HG02571 (cell line): Measurements from ENCODE around the gene ZNRF2.

ENCODE experiments used
- ATAC-seq: cut with Tn5 transposase; IDR thresholded peaks from one replicate; pipeline ENCODE4 v1.9.1; 2021; ENCODE audit warnings: mild to moderate bottlenecking, moderate library complexity; ENCODE audit not compliant: unreplicated experiment

ZNRF2 gene

DNA sequence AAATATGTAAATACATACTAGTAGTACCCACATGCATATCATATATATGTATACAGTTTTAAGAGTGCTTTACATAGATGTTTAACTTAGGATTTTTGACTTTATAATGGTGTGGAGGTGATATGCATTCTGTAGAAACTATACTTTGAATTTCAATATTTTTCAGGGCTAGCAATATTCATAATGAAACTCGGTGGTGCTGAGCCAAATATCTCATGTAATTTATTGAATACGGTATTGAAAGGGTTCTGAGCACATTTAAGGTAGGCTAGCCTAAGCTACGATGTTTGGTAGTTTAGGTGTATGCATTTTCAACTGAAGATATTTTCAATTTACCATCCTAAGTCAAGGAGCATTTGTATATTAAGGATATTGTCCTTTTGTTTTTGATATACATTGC, 36.0 kb downstream of the ZNRF2 start:
- no peak for ATAC-seq

DNA sequence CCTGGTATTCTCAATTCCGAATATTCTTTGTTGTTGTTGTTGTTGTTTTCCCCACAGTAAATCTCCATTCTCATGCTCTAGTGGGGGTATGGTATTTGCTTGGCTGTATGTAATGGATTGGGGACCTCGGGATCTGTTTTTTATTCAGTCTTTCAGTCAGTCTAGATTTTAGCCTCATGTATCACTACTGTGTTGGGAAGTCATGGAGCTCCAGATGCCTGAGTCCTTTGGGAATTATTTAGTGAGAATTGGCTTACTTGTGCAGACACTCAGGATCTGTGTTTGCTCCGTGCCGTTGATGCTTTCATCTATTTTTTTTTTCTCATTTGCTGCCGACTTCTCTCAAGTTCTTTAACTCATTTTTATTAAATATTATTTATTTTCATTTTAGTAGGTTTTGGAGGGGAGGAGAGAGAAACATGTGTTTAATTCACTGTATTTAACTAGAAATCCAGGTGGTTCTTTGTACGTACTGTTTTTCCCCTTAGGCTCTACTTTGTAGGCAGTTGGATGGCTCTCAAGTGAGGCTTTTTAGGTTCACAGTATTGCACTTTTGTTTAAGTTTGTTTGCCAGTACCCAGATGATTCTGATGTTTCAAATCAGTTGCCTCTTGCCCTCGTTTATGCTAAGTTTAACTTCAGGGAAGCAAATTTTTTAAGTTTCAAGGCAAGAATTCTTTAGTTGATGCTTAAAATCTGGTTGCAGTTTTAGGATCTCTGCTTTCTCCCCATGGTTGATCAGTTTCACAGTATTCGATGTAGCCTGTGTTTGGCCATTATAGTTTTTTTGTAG, 36.9 kb downstream of the ZNRF2 start:
- ATAC-seq = no peak

DNA sequence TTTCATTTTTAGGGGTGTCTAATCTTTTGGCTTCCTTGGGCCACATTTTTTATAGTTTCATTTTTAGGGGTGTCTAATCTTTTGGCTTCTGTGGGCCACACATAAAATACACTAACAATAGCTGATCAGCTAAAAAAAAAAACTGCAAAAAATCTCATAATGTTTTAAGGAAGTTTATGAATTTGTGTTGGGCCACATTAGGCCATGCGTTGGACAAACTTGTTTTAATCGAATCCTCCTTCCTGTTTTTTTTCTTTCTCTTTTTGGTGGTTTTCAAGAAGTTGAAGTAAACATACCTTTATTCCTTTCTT, 37.4 kb downstream of the ZNRF2 start:
- ATAC-seq = no peak

DNA sequence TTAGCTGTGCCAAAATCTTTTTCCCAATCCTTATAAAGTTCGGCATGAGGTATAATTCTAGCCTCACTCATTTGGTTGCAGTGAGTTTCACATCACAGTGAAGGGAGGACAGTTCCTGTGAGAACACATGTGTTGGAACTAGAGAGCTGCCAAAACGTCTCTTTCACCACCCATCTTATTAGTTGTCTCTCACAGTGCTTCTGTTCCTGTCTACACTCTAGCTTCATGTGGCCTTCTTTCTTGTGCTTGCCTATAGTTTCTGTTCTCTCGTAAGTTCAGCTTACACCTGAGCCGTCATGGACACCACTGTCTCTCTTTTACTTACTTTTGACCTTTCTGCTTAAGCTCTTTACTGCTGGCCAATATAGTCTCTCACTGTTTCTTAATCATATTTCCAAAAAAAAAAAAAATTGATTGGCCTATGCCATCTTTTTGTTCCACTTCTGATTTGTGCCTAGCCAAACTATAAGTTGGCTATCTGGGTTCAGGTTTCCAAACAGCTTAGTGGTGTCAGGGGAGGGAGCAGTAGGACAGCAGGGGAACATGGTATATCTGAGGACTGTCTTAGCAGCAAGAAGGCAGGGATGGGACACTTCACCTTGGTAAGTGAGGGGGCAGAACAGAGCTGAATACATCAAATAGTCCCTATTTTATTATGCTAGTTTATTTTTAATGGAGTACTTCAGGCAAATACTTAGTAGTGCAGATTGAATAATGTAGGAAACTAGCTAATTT, 38.0 kb downstream of the ZNRF2 start:
- ATAC-seq = peak; percentile 78

DNA sequence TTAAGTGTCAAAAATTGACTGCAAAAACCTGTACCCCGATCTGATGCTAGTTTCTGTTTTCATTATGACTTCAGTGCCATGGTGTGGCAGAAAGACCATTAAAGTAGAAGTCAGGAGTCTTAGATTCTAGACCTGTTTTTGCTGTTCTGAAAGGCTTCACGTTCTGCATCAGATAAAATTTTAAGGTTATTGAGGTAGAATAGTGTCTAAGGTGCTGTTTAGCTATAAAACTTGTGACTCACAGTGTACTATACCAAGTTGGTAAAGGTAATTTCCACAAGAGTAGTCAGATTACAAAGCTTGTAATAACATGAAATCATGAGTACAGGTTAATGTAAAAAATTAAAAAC, 38.6 kb downstream of the ZNRF2 start:
- no peak for ATAC-seq

DNA sequence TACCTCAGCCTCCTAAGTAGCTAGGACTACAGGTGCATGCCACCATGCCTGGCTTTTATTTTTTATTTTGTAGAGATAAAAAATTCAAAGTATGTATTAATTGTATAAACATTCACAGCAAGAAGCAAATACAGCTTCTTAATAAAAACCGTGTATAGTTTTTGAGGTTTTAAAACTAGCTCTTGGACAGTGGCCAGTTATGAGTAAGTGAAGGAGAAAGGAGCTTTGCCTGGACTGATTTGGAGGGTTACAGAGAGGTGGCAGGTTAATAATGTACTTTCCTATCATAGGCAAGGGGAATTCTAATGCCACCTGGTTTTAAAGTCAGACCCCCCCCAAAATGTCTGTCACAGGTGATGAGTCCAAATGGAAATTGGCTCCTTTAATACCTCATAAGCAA, 43.4 kb downstream of the ZNRF2 start:
- ATAC-seq = no peak

DNA sequence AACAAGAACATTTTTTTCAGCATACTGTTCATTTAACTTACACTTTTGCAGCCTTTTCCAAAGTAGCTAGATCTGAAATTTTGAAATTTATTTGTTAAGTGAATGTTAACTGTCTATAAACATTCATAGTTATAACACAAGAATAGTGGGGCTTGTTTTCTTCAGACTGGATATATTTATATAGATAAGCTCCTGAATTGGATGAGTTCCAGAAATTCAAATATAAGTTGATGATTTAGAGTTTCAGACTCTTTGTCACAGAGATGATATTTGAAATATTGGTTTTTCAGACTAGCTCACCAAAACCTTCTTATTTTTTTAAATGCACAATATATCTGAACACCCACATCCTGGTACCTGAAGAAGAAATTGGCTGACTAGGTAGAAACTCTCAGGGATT, 44.0 kb downstream of the ZNRF2 start:
- no peak for ATAC-seq

DNA sequence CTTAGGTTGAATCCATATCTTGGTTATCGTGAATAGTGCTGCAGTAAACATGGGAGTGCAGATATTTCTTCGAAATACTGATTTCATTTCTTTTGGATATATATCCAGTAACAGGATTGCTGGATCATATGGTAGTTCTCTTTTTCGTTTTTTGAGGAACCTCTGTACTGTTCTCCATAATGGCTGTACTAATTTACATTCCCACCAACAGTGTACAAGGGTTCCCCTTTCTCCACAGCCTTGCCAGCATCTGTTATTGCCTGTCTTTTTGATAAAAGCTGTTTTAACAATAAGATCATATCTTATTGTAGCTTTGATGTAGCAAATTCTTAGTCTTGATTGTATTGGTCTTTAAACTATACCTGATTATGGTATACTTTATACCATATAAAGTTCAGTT, 45.3 kb downstream of the ZNRF2 start:
- ATAC-seq = no peak

DNA sequence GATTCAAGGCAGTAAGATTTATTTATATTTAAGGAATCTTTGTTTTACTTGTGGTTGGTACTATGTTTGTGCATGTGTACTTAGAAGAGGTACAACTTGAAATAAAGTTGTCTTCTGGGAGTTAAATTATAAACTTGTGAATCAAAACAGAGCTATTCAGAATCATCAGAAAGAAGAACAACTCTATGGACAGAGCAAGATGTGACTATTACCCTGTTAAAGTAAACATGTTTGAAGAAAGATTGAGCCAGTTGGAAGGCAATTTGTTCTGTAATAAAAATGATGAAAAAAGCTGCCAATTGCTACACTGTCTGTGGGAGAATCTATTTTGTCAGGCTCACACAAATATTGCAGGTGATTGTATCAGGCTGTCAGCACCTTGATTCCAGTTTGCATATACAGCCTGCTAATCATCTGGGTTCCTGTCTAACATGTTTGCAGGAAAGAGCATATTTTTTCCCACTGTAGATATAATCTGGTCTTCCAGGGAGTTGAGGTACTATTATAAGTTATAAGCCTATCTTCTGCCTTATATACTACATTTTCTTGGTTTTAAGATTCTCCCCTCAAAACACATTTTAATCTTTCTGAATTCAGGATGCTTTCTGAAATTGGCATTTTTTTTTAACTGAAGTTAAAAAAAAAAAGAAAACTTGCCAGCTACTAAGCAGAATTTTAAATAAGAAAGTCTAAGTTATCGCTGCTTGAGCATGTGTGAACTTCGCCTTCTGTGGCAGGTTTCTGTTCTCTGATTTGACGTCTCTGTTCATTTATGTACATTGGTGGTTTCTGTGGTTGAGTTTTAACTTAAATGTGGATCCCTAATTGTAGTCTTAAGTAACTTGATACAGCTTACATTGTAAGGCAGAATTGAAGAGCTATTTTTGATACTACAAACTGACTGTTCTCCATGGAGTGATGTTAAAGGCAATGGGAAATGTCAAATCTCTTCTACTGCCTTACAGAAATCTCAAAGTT, 46.0 kb downstream of the ZNRF2 start:
- peak; percentile 80 for ATAC-seq

DNA sequence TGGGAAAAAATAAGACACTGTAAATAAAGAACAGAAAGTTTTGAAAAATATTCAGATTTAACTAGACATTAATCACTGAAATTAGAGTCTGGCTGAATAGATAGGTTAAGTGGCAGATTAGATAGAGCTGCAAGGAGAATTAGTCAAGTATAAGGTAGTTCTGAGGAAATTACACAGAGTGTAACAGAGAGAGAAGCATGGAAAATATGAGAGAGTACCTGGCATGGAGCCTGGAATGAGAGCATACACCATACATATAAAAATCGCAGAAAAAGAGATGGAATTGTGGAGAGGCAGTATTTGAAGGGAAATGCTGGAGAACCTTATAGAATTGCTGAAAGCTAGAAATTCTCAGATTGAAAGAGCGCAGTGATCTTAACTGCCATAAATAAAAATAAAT, 46.9 kb downstream of the ZNRF2 start:
- ATAC-seq = no peak

DNA sequence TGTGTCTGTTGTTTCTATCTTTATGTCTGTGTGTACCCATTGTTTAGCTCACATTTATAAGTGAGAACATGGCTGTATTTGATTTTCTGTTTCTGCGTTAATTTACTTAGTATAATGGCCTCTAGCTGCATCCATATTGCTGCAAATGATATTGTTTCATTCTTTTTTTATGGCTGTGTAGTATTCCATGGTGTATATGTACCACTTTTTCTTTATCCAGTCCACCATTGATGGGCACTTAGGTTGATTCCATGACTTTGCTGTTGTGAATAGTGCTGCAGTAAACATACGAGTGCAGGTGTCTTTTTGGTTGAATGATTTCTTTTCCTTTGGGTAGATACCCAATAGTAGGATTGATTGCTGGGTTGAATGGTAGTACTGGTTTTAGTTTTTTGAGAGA, 48.2 kb downstream of the ZNRF2 start:
- no peak for ATAC-seq

DNA sequence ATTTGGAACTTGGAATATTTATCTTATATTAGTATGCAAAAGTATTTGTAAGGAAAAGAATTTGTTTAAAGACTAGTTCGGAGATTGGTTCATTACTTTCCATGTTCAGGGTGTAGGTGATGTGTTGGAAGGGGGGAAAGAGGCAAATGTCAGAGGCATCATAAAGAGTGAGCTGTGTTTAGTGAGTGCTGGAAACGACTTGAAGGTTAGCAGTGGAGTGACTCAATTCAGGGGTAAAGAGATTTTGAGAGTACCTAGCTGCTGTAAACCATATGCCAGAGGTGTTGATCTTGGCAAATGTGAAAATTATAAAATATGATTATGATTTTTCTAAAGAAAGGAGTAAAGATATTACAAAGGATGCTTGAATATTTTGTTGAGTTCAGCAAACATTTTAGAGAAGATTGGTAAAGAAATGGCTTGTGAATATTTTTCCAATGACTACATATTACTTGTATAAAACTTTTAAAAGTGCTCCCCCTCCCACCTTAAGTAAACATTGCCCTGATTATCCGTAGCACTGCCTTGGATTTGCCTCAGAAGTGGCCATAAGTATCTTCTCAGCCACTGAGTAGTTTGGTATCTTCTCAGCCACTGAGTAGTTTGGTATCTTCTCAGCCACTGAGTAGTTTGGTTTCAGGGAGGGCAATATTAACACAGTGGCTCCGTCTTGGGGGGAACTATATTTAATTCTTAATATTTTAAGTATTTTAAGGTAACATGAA, 51.5 kb downstream of the ZNRF2 start:
- ATAC-seq = no peak

DNA sequence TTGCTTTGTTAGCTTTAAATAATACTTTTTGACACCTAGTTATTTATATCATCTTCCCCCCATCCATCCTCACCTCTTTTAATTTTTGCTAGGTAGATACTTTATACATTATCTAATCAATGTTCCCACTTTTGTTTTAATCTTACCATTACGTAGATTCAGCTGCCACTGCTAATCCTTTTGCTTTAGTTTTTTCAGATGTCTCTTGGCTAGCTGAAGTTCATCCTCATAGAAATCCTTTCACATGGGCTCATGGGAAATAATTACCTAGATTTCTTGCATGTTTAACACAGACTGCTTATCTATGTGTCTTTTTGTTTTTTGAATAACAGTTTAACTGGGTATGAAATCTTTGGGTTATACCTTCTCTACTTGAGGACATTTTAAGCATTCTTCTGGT, 60.1 kb downstream of the ZNRF2 start:
- no peak for ATAC-seq

DNA sequence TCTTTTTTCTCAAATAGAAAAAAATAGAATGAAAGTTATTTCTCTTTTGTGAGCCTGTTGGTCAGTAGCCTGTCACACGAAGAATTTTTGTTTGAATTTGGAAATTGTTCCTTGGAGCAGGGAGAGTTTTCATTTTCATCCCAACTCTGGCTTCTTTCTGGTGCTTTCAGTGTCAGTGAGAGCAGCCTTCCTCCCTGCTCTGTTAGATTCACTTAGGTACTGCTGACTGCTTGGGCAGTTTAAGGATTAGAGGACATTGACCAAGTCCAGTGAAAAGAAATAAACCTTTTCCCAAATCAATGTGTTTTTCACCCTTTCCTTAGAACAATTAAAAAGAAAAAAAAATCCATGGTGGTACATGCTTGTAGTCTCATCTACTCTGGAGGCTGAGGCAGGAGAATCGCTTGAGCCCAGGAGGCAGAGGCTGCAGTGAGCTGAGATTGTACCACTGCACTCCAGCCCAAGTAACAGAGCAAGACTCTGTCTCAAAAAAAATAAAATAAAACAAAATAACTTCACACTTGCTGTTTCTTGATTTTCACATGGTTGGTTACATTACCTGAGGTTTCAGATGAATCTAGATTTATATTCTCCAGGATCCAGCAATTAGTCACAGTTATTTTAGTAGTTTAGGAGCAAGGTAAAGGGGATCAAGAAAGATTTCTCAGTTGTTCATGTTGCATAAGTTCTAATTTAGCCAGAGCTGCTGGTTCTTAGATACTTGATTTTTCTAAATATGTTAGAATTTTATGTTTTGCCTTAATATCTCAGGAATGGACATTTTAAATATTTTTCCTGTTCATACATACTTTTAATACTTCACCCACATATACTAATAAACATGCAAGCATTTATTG, 63.1 kb downstream of the ZNRF2 start:
- no peak for ATAC-seq

DNA sequence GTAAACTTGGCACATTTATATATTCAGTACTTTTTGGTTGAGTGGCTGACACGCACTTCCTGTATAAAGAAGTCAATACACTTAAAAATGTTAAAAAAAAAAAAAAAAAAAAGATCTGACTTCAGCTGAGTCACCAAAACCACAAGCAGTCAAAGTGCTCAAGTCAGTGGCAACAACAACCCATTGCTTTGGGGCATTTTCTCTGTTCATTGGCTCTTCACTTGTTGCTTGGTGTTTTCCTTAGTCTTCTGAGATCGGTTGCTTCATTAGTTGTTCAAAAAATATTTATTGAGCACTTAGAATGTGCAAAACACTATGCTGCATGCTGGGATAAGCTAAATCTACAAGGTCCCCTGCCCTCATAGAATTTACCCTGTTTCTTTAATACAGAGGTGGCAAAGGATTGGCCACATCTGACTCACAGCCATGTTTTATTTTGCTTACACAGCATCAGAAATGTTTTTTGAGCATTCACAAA, 63.7 kb downstream of the ZNRF2 start:
- peak; percentile 84 for ATAC-seq

DNA sequence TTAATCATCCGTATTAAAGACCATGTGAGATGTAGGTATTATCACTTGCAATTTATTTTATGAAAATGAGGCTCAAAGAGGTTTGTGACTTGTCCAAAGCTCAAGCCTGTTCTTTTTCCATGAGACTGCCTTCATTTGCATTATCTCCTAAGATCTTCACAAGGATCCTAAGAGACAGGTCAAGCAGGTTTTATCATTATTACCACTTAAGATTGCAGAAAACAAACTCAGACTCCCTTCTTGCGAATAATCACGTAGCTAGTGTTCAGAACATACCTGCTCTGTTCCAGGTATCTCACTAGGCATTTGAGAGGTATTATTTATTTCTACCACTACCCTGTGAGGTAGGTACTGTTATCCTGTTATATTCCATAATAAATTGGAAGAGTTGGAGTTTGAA, 64.8 kb downstream of the ZNRF2 start:
- ATAC-seq = no peak

DNA sequence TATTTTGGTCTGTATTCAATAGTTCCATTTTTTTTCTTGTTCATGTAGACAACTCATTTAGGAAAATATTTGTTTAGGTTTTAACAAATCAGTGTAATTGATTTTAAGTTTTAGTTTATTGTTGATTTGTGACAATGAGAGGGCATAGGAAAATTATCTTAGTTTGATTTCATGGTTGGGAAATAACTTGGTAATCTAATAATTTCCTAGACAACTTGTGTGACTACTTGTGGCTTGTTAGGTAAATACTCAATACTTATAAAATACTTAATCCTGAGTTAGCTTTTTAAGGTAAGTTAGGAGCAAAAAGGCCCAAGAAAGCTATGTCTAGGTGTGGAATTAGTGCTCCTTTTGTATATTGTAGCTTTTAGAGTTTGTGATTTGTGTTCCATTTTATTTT, 65.4 kb downstream of the ZNRF2 start:
- no peak for ATAC-seq

DNA sequence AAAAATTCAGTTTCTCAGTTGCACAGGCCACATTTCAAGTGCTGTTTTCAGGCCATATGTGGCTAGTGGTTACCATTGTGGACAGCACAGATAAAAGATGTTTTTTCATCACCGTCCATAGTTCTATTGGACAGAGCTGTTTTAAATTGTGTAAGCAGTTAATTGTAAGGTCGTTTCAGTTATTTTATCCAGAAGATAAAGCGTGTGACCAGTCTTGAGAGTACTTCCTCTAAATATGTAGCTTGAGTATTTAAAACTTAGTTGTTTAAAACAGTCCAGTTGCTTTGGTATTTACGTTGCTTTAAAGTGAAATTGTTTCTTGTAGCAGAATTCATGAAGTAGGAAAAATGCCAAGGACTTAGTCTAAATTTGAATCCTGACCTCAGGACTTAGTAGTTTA, 66.9 kb downstream of the ZNRF2 start:
- ATAC-seq = no peak

DNA sequence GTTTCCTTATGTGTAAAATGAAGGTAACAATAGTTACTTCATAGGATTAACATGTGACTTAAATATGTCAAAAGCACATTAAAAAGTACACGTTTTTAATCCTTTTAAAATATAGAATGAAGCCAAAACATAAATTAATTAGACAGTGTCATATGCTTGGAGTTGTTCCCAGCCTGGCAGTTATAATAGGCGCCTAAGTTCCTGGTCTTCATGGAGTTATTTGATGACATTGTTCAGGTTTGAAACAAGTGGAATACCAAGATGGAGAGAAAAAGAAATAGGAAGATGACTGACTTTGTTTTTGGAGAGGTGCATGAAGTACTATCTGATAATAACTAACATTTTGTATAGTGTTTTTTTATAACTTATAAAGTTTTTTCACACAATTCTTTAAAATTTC, 67.3 kb downstream of the ZNRF2 start:
- no peak for ATAC-seq

DNA sequence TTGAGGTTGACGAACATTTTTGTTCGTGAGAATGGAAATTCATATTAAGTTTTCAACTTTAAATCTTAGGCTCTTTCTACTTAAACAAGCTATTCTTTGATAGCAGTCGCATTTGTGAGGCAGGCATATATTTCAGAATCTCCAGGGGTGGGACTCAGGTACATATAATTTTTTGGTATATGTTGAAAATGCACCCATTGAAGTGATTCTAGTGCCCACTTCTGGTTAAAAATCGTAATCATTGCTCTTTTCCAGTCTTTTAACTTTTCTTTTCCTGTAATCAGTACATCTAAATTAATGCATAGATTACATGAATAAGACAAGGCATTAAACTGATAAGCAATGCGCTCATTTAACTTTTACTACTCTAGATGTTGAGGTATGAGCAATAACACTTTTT, 67.8 kb downstream of the ZNRF2 start:
- ATAC-seq = no peak
